HepG2 (cell line): Measurements from ENCODE around the gene TMEM250. TPM values are rescaled to one million over a fixed set of nuclear protein-coding genes. Genes with fewer than 3 reads are reported as not detected.

ENCODE experiments used
- AGO1 ChIP-seq: fragments of 200-400 bp; formaldehyde crosslinking; IDR thresholded peaks from 2 replicates; pipeline ENCODE4 v1.6.1; 2017; ENCODE audit warnings: mild to moderate bottlenecking, low read depth, low read length, moderate library complexity; ENCODE audit not compliant: poor library complexity, severe bottlenecking
- HNF1A ChIP-seq, 2 experiments: sonication (generic) in 1 of 2; formaldehyde crosslinking in 1 of 2; IDR thresholded peaks; 2 replicates each; pipeline versions ENCODE4 v1.4.0 to v1.6.1; 2016 to 2020; ENCODE audit warnings: borderline replicate concordance in 1 of 2, low read depth in 1 of 2, mild to moderate bottlenecking in 1 of 2, missing genetic modification reagents in 1 of 2
- KDM5A ChIP-seq: fragments of 200-600 bp; sonication (generic); IDR thresholded peaks from 2 replicates; pipeline ENCODE4 v1.7.0; 2018; ENCODE audit warnings: antibody characterized with exemption, mild to moderate bottlenecking, low read length, borderline replicate concordance
- KMT2B ChIP-seq: IDR thresholded peaks from 2 replicates; pipeline ENCODE4 v1.6.1; 2016; ENCODE audit warnings: missing genetic modification reagents, missing compliant biosample characterization
- MIER3 ChIP-seq: IDR thresholded peaks from 2 replicates; pipeline ENCODE4 v1.6.1; 2016; ENCODE audit warnings: missing compliant biosample characterization, borderline replicate concordance
- MZF1 ChIP-seq: sonication (generic); formaldehyde crosslinking; IDR thresholded peaks from 2 replicates; pipeline ENCODE4 v1.8.1; 2023; ENCODE audit warnings: mild to moderate bottlenecking, missing genetic modification reagents, borderline replicate concordance
- NONO ChIP-seq, 2 experiments: fragments of 450-650 bp in 1 of 2; sonication (generic) in 1 of 2; formaldehyde crosslinking in 1 of 2; IDR thresholded peaks in 1 of 2; conservative IDR thresholded peaks in 1 of 2; 2 replicates each; pipeline versions ENCODE4 v1.6.1 to v1.8.0; 2017 to 2022; ENCODE audit warnings: mild to moderate bottlenecking in 1 of 2, missing genetic modification reagents in 1 of 2, moderate library complexity in 1 of 2
- POGZ ChIP-seq: sonication (generic); formaldehyde crosslinking; IDR thresholded peaks from 2 replicates; pipeline ENCODE4 v1.4.0; 2020; ENCODE audit warnings: mild to moderate bottlenecking, missing genetic modification reagents
- RXRB ChIP-seq: IDR thresholded peaks from 2 replicates; pipeline ENCODE4 v1.6.1; 2016; ENCODE audit warnings: borderline replicate concordance, missing genetic modification reagents, missing compliant biosample characterization
- THRA ChIP-seq: sonication (generic); formaldehyde crosslinking; IDR thresholded peaks from 2 replicates; pipeline ENCODE4 v1.4.0; 2020; ENCODE audit warnings: missing genetic modification reagents, borderline replicate concordance
- ZBTB38 ChIP-seq: sonication (generic); formaldehyde crosslinking; IDR thresholded peaks from 2 replicates; pipeline ENCODE4 v1.5.1; 2020; ENCODE audit warnings: mild to moderate bottlenecking, missing genetic modification reagents
- ZNF260 ChIP-seq: sonication (generic); formaldehyde crosslinking; IDR thresholded peaks from 2 replicates; pipeline ENCODE4 v1.4.0; 2020; ENCODE audit warnings: missing genetic modification reagents, low read depth, mild to moderate bottlenecking, borderline replicate concordance
- ZNF639 ChIP-seq: conservative IDR thresholded peaks from 2 replicates; pipeline ENCODE4 v1.6.1; 2018; ENCODE audit warnings: missing genetic modification reagents
- polyA plus RNA-seq, 8 experiments: library from polyadenylated mRNA; depleted of rRNA in 3 of 8; stranded (reverse) in 7 of 8; unstranded in 1 of 8; fragments of >200 nt; fragmentation: Illumina TruSeq in 4 of 8; extraction: Trizol in 4 of 8; gene quantifications; 2 replicates each; pipeline versions ENCODE4 v1.2.1 to v1.2.3, GENCODE V29; 2011 to 2016; ENCODE audit warnings: low read depth in 4 of 8, missing spikeins in 1 of 8, mixed read lengths in 1 of 8; ENCODE audit not compliant: insufficient read depth in 1 of 8
- total RNA-seq, 5 experiments: library from RNA; depleted of rRNA; stranded (reverse); fragments of >200 nt; fragmentation: Illumina TruSeq; extraction: Trizol; gene quantifications; 2 replicates each; pipeline ENCODE4 v1.2.3, GENCODE V29; 2016; ENCODE audit warnings: low read depth in 1 of 5
- TF ChIP-seq, protein P1 (sequence below): sonication (generic); formaldehyde crosslinking; IDR thresholded peaks from 2 replicates; pipeline ENCODE4 v1.8.1; 2022; ENCODE audit warnings: low read depth, mild to moderate bottlenecking, missing genetic modification reagents
- TF ChIP-seq, protein P2 (sequence below): sonication (generic); formaldehyde crosslinking; IDR thresholded peaks from 2 replicates; pipeline ENCODE4 v1.4.0; 2020; ENCODE audit warnings: mild to moderate bottlenecking, low read depth, missing genetic modification reagents

TMEM250 gene
- total and polyA plus RNA-seq, 2 of the 13 experiments (the other 11 are each of a cell fraction or from before 2014, with no cell fraction given) = 5.5 to 13.9 TPM

GRCh38 chr9:136122425-136123383, 4.0 kb upstream of the TMEM250 start (continued):
- no peak for TF ChIP-seq HNF1A (IDR thresholded peaks at IDR 0.05; ENCODE audit: low read depth)
- TF ChIP-seq HNF1A (CRISPR knock-in tag; IDR thresholded peaks at IDR 0.05; ENCODE audit: borderline replicate concordance) = no peak
- 0 out of 2 replicates have a peak, but pooled peaks have one; percentile 32 for TF ChIP-seq MIER3 (CRISPR knock-in tag)
- TF ChIP-seq KMT2B (CRISPR knock-in tag) = 0 out of 2 replicates have a peak, but pooled peaks have one; percentile 23
- peak; percentile 37; the same call in 1 of the 2 replicates for TF ChIP-seq RXRB (CRISPR knock-in tag)
- TF ChIP-seq ZBTB38 = no peak; the same call in 1 of the 2 replicates
- TF ChIP-seq, protein P1, sequence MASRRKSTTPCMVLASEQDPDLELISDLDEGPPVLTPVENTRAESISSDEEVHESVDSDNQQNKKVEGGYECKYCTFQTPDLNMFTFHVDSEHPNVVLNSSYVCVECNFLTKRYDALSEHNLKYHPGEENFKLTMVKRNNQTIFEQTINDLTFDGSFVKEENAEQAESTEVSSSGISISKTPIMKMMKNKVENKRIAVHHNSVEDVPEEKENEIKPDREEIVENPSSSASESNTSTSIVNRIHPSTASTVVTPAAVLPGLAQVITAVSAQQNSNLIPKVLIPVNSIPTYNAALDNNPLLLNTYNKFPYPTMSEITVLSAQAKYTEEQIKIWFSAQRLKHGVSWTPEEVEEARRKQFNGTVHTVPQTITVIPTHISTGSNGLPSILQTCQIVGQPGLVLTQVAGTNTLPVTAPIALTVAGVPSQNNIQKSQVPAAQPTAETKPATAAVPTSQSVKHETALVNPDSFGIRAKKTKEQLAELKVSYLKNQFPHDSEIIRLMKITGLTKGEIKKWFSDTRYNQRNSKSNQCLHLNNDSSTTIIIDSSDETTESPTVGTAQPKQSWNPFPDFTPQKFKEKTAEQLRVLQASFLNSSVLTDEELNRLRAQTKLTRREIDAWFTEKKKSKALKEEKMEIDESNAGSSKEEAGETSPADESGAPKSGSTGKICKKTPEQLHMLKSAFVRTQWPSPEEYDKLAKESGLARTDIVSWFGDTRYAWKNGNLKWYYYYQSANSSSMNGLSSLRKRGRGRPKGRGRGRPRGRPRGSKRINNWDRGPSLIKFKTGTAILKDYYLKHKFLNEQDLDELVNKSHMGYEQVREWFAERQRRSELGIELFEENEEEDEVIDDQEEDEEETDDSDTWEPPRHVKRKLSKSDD (CRISPR knock-in tag) = no peak
- TF ChIP-seq THRA (CRISPR knock-in tag) = peak; percentile 50; the same call in 1 of the 2 replicates
- TF ChIP-seq AGO1 = peak; percentile 67
- TF ChIP-seq MZF1 (CRISPR knock-in tag) = no peak
- TF ChIP-seq KDM5A = no peak
- no peak for TF ChIP-seq NONO (IDR thresholded peaks at IDR 0.05)
- TF ChIP-seq NONO (CRISPR knock-in tag; conservative IDR thresholded peaks at IDR 0.05) = peak; percentile 80
- TF ChIP-seq ZNF260 (CRISPR knock-in tag) = no peak
- no peak for TF ChIP-seq ZNF639 (CRISPR knock-in tag)
- TF ChIP-seq, protein P2, sequence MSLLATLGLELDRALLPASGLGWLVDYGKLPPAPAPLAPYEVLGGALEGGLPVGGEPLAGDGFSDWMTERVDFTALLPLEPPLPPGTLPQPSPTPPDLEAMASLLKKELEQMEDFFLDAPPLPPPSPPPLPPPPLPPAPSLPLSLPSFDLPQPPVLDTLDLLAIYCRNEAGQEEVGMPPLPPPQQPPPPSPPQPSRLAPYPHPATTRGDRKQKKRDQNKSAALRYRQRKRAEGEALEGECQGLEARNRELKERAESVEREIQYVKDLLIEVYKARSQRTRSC (CRISPR knock-in tag) = no peak
- no peak for TF ChIP-seq POGZ
